Measurements from ENCODE around the gene CCDC126. TPM values are rescaled to one million over a fixed set of nuclear protein-coding genes. Genes with fewer than 3 reads are reported as not detected.
"Not testable (repeated sequence)": the region's sequence is repeated elsewhere in the genome, so short reads cannot be mapped to it uniquely, and the experiment has no call there.

CCDC126 gene
- total RNA-seq, 1 experiment from 2014 or later = 11.3 TPM

DNA sequence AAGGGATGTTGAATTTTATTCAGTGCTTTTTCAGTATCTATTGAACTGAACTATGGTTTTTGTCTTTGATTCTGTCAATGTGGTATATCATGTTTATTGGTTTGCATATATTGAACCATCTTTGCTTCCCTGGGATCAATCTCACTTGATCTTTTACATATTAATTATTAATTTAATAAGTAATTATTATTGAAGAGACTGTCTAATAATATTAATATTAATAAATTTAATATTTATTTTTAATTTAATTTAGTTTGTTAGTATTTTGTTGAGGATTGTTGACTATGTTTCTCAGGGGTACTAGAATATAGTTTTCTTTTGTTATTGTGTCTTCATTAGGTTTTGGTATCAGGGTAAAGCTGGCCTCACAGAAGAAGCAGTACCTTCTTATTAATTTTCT is 38.9 kb upstream of the CCDC126 start:
- no TSS peak for BruUV-seq (replicated peaks)
- TF ChIP-seq, protein P1, sequence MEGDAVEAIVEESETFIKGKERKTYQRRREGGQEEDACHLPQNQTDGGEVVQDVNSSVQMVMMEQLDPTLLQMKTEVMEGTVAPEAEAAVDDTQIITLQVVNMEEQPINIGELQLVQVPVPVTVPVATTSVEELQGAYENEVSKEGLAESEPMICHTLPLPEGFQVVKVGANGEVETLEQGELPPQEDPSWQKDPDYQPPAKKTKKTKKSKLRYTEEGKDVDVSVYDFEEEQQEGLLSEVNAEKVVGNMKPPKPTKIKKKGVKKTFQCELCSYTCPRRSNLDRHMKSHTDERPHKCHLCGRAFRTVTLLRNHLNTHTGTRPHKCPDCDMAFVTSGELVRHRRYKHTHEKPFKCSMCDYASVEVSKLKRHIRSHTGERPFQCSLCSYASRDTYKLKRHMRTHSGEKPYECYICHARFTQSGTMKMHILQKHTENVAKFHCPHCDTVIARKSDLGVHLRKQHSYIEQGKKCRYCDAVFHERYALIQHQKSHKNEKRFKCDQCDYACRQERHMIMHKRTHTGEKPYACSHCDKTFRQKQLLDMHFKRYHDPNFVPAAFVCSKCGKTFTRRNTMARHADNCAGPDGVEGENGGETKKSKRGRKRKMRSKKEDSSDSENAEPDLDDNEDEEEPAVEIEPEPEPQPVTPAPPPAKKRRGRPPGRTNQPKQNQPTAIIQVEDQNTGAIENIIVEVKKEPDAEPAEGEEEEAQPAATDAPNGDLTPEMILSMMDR (IDR thresholded peaks at IDR 0.05; ENCODE audit: insufficient read depth in 1 of 2, low read depth in 1 of 2, low read length in 1 of 2, severe bottlenecking in 1 of 2, unreplicated experiment in 1 of 2) = no peak
- Mint-ChIP-seq H3K4me3 (ENCODE audit: unreplicated experiment) (no peak overlapping the region), H3K27ac (ENCODE audit: unreplicated experiment) (no peak overlapping the region), H3K27me3 (ENCODE audit: insufficient read depth, unreplicated experiment) (peaks cover 25% of the 10 kb centered on the region), H3K36me3 (ENCODE audit: insufficient read depth, unreplicated experiment) (no peaks in the 10 kb centered on the region), H3K4me1 (ENCODE audit: low read depth, unreplicated experiment) (no peaks in the 10 kb centered on the region), H3K9me3 (ENCODE audit: unreplicated experiment) (no peaks in the 10 kb centered on the region)
- H3K27me3 ChIP-seq (replicated peaks; ENCODE audit: control insufficient read depth, insufficient read depth, low read length) = no peaks in the 10 kb centered on the region
- DNase-seq = no peak
- H3K9me3 ChIP-seq = no peaks in the 10 kb centered on the region
- ChIA-PET POLR2A (no interaction called here), CTCF (no interaction called here)
- intact Hi-C loops (cut with micrococcal nuclease; ENCODE audit: unreplicated experiment) = no loop called here
- H3K4me3 ChIP-seq (ENCODE audit: low read depth, low read length) = no peak overlapping the region
- no peaks in the 10 kb centered on the region for H3K4me1 ChIP-seq
- H3K36me3 ChIP-seq (ENCODE audit: control insufficient read depth, insufficient read depth, low read length) = no peaks in the 10 kb centered on the region

DNA sequence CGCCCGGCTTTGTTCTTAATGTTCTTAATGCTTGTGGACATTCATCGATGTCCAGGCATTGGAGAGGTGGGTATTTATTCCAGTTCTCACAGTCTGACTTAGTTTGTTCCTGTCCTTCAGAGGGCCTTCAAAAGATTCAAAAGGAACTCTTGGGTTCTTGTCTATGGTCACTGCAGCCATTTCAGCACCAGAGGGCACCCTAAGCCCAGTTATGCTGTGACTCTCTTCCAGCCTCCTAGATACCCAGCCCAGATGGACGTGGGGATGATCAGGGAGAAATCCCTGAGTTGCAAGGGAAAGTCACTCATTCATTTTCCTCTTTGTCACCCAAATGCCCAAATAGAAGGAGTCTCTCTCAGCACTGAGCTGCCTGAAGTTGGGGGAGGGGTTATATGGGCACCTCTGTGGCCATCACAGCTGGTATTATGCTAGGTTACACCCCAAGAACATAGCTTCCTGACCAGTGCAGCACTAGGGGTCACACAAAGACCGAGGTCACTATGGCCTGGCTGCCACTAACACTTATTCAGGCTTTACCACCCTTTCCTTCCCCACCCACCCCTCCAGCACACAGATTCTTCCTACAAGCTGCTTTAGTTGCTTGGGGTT is 26.5 kb upstream of the CCDC126 start:
- ChIA-PET POLR2A (interaction anchor here (0.6 kb wide), 2 partner anchors 85 to 139 kb away, joined by 3 to 5 read pairs; partner anchors contain the start of gene STK31), CTCF (interaction anchor here (0.6 to 1.8 kb wide), 10 partner anchors 26 to 879 kb away, joined by 3 to 14 read pairs (median 5); partner anchors contain the start of genes CCDC126, FAM221A and STK31)
- H3K4me3 ChIP-seq (ENCODE audit: low read depth, low read length) = no peak overlapping the region
- intact Hi-C loops (cut with micrococcal nuclease; ENCODE audit: unreplicated experiment) = loop anchor here (1.0 kb wide), 7 partner anchors 23 to 293 kb away; partner anchors contain the start of genes CCDC126 and FAM221A
- H3K27me3 ChIP-seq (replicated peaks; ENCODE audit: control insufficient read depth, insufficient read depth, low read length) = no peaks in the 10 kb centered on the region
- TF ChIP-seq, protein P1 (IDR thresholded peaks at IDR 0.05; ENCODE audit: insufficient read depth in 1 of 2, low read depth in 1 of 2, low read length in 1 of 2, severe bottlenecking in 1 of 2, unreplicated experiment in 1 of 2) = peak; percentile 86 to 94
- no peaks in the 10 kb centered on the region for H3K36me3 ChIP-seq (ENCODE audit: control insufficient read depth, insufficient read depth, low read length)
- H3K9me3 ChIP-seq = no peaks in the 10 kb centered on the region
- H3K4me1 ChIP-seq = no peaks in the 10 kb centered on the region
- Mint-ChIP-seq H3K9me3 (ENCODE audit: unreplicated experiment) (no peaks in the 10 kb centered on the region), H3K36me3 (ENCODE audit: insufficient read depth, unreplicated experiment) (no peaks in the 10 kb centered on the region), H3K27me3 (ENCODE audit: insufficient read depth, unreplicated experiment) (peaks cover 3% of the 10 kb centered on the region), H3K4me1 (ENCODE audit: low read depth, unreplicated experiment) (no peaks in the 10 kb centered on the region), H3K27ac (ENCODE audit: unreplicated experiment) (no peak overlapping the region), H3K4me3 (ENCODE audit: unreplicated experiment) (no peak overlapping the region)
- no TSS peak for BruUV-seq (replicated peaks)
- DNase-seq = peak; percentile 78 to 82

DNA sequence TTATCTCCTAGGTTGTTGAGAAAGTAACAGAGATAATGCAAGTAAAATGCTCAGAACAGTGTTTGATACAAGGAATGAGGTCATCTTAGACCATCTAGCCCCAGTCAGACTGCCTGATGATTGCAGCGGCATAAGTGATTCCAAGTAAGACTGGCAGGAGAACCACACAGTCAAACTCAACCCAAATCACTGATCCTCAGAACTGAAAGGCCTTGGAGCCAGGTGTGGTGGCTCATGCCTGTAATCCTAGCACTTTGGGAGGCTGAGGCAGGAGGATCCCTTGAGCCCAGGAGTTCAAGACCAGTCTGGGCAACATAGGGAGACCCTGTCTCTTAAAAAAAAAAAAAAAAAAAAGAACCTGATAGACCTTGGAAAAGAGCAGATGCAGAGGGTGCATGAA is 15.2 kb upstream of the CCDC126 start:
- H3K4me1 Mint-ChIP-seq (ENCODE audit: low read depth, unreplicated experiment); H3K9me3 ChIP-seq; H3K9me3 Mint-ChIP-seq (ENCODE audit: unreplicated experiment); BruUV-seq (replicated peaks); H3K4me3 ChIP-seq (ENCODE audit: low read depth, low read length); POLR2A ChIA-PET; DNase-seq; H3K27me3 Mint-ChIP-seq (ENCODE audit: insufficient read depth, unreplicated experiment); H3K36me3 Mint-ChIP-seq (ENCODE audit: insufficient read depth, unreplicated experiment); H3K27me3 ChIP-seq (replicated peaks; ENCODE audit: control insufficient read depth, insufficient read depth, low read length); intact Hi-C loops (cut with micrococcal nuclease; ENCODE audit: unreplicated experiment); CTCF ChIA-PET; H3K27ac Mint-ChIP-seq (ENCODE audit: unreplicated experiment); H3K4me1 ChIP-seq; H3K36me3 ChIP-seq (ENCODE audit: control insufficient read depth, insufficient read depth, low read length); H3K4me3 Mint-ChIP-seq (ENCODE audit: unreplicated experiment): not testable (repeated sequence)

DNA sequence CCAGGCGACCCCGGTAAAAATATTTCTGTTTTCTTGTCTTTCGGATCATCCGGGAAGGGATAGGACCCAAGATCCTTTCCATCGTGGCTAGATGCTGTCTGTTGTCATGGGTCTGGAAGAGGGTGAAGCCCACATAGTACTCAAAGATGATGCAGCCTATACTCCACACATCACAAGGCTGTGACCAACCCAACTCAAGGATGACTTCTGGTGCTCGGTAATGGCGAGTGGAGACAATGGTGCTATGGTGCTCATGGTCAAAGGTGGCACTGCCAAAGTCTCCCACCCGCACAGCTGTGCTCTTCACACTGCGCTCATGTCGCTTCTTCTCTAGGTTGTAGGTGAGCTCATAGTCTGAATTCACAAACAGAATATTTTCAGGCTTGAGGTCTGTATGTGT is 11.9 kb upstream of the CCDC126 start:
- H3K4me1 ChIP-seq; H3K36me3 ChIP-seq (ENCODE audit: control insufficient read depth, insufficient read depth, low read length); H3K27me3 ChIP-seq (replicated peaks; ENCODE audit: control insufficient read depth, insufficient read depth, low read length); H3K9me3 ChIP-seq; H3K27me3 Mint-ChIP-seq (ENCODE audit: insufficient read depth, unreplicated experiment); intact Hi-C loops (cut with micrococcal nuclease; ENCODE audit: unreplicated experiment); POLR2A ChIA-PET; H3K36me3 Mint-ChIP-seq (ENCODE audit: insufficient read depth, unreplicated experiment); H3K4me3 ChIP-seq (ENCODE audit: low read depth, low read length); H3K4me3 Mint-ChIP-seq (ENCODE audit: unreplicated experiment); H3K9me3 Mint-ChIP-seq (ENCODE audit: unreplicated experiment); H3K4me1 Mint-ChIP-seq (ENCODE audit: low read depth, unreplicated experiment); H3K27ac Mint-ChIP-seq (ENCODE audit: unreplicated experiment); BruUV-seq (replicated peaks); DNase-seq: not testable (repeated sequence)
- CTCF ChIA-PET = interaction anchor here (0.6 kb wide), 1 partner anchor 11 kb away, joined by 3 read pairs; no protein-coding TSS in a partner anchor
